GF-D8 (cell line): Measurements from ENCODE around the gene LBP.
A peak's percentile ranks its signal among the peaks of the same experiment; 100 is the strongest.
"Not testable (repeated sequence)": the region's sequence is repeated elsewhere in the genome, so short reads cannot be mapped to it uniquely, and the experiment has no call there.

Experiments used
- DNase-seq: peaks from one replicate; lab custom pipeline; 2025; lab: John Stamatoyannopoulos, UW

LBP gene, protein sequence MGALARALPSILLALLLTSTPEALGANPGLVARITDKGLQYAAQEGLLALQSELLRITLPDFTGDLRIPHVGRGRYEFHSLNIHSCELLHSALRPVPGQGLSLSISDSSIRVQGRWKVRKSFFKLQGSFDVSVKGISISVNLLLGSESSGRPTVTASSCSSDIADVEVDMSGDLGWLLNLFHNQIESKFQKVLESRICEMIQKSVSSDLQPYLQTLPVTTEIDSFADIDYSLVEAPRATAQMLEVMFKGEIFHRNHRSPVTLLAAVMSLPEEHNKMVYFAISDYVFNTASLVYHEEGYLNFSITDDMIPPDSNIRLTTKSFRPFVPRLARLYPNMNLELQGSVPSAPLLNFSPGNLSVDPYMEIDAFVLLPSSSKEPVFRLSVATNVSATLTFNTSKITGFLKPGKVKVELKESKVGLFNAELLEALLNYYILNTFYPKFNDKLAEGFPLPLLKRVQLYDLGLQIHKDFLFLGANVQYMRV

DNA sequence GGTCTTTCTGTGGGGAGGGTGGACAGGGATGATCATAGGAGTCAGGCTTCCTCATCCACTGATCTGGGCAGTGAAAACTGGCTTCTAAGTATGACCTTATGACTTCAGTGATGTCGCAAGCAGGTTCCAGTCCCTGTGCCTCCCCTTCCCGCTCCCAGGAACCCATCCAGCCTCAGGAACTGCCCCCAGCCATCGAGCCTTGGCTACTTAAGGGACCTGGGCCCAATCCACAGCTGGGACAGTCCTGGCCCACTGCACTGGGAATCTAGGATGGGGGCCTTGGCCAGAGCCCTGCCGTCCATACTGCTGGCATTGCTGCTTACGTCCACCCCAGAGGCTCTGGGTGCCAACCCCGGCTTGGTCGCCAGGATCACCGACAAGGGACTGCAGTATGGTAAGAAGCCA is at the start of gene LBP:
LBP (plus strand) TSS at position 236 of the 405 bp plus-strand sequence; CDS start at position 271, 35 bp downstream.
- DNase-seq, result no peak

DNA sequence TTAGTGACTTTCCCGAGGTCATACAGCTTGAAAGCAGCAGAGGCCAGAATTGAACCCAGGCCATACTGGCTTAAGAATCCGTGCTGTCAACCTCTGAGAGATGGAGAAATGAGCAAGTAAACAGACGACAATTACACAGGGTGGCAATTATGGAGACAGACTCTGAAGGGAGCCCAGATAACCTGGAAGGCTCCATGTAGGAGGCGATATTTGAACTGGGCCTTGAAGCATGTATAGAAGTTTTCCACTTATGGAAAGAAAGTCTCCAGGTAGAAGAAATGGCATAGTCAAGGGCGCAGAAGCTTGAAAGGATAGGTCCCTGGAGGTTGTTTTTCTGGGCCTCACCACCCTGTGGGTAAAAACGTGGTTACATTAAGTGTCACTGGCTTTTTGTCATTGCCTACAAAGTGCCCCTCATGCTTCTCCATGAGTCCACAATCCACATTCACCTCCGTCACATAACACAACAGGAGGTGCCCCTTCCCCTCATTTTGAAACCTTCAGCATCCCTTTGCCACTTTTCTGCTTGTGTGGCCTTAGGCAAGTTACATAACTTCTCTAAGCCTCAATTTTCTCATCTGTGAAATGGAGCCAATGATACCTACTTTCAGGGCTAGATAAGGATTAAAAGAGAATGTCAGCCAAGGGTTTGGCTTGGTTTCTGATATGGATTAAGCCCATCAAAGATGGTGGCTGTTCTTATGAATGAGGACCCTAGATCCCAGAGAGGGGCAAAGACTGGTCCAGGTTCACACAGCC is 48.2 kb upstream of the LBP start:
- no peak for DNase-seq

- DNase-seq, result peak; percentile 98
These were observed 47.5 kb upstream of the LBP start for GRCh38 chr20:38298768-38299288.

- no peak for DNase-seq
These were observed 46.3 kb upstream of the LBP start for GRCh38 chr20:38299963-38300362.

DNA sequence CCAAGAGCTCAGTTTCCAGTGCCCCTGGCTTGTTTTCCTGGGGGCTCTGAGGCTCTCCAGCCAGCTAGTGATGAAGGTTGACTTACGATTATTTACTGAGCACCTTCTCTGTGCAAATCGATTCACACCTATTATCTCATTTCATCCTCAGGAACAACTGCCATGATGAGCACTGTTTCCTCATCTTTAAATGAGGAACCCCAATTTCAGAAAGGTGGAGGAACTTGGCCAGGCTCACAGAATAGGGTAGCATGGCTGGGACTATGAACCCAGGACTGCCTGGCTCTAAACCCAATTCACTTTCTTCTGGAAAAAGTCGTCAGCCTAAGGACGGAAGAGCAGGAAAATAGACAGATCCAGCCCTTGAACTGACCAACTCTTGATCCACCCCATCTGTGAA is 45.8 kb upstream of the LBP start:
- DNase-seq, result no peak

DNA sequence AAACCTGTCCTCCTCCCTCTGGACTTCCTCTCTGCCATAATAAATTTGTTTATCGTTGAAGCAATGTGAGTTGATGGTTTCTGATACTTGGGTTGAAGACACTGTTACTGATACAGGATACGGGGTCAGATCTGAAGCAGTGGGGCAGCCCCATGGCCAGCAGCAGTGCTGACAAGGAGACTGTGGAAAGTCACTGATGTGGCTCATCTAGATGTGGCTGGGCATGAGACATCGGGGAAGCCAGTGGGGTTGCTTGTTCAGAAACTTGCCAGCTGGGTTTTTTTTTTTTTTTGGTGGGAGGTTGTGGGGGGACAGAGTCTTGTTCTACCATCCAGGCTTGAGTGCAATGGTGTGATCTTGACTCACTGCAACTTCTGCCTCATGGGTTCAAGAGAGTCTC is 45.0 kb upstream of the LBP start:
- no peak for DNase-seq

DNA sequence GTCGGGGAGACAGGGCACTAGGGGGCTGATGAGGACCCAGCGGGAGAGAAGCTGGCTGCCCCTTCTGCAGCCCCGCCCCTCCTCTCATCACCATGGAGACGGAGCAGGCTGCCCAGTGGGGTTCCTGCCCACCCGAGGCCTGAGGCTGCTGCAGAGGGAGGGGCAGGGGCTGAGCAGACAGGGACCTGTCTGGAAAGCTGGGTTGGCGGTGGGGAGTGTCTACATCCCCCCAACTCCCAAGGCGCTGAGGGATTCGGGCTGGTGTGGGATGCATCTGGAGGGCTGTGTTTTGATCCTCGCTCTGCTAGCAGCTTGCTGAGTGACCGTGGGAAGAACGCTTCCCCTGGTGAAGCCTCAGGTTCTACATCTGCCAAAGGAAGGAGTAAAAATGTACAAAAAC is 43.5 kb upstream of the LBP start:
- no peak for DNase-seq

GRCh38 chr20:38303908-38304379 is 42.3 kb upstream of the LBP start, which contains the start of gene BPI:
Gene BPI, plus strand, starts transcription at chr20:38304156. Its CDS starts 68 bp downstream, at chr20:38304224.
- peak; percentile 98 for DNase-seq

- DNase-seq, result peak; percentile 55
These were observed 41.3 kb upstream of the LBP start for GRCh38 chr20:38304845-38305447.

DNA sequence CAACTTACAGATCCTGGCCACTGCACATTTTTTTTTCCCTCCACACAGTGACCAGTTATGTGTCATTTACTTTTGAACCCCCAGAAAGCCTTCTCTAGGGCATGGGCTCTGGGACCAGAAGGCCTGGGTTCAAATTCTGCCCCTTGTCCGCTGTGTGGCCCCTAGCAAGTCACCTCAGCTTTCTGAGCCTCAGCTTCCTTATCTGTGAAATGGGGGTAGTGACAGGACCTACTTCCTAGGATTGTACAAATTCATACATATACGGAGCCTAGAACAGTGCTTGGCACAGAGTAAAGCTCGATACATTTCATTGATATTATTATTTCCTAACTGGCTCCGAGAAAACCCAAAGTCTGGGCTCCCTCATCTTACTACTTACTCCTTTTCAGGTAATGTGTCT is 40.7 kb upstream of the LBP start:
- no peak for DNase-seq

DNA sequence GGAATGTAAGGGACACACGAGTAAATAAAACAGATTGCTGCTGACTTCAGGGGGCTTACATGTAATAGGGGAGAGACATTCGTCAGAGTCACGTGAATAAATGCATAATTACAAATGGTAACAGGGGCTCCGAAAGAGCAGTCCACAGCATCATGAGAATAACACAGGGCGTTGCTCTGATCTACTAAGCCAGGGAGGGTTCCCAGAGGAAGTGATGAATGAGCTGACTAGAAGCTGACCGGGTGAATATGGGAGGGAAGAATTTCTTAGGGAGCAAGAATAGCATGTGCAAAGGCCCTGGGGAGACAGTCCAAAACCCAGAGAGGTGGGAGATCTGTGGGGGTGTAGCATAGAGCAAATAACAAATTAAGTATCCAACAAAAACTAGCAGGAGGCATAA is 39.9 kb upstream of the LBP start:
- DNase-seq, result no peak

DNA sequence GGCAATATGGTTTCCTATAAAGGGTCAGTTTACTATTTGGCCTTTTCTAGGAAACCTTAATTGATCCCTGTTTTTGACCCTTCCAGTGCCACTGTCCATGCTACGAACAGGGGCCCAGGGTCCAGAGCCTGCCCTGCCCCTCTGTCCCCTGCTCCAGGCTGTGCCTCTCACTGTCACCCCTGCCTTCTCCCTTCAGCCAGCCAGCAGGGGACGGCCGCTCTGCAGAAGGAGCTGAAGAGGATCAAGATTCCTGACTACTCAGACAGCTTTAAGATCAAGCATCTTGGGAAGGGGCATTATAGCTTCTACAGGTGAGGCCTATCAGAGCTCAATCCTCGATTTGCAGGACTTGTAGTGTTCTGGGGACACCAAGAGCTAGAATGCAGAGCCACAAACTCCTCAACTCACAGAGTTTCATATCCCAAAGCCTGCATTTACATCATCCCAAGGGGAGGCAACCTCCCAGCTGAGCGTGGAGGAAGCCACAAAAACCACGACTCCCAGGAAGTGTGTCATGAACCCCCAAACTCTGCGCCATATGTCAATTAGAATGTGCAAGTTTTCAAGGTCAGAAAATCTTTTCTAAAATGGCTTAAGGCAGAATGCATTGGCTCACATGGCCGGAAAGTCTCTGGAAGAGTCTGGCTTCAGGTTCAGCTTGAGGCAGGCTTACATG is 38.8 kb upstream of the LBP start:
- DNase-seq, result peak; percentile 72

- no peak for DNase-seq
These were observed 38.2 kb upstream of the LBP start for GRCh38 chr20:38308047-38308438.

- no peak for DNase-seq
These were observed 37.8 kb upstream of the LBP start for GRCh38 chr20:38308447-38308846.

GRCh38 chr20:38311091-38311490 is 35.2 kb upstream of the LBP start:
- DNase-seq, result no peak

DNA sequence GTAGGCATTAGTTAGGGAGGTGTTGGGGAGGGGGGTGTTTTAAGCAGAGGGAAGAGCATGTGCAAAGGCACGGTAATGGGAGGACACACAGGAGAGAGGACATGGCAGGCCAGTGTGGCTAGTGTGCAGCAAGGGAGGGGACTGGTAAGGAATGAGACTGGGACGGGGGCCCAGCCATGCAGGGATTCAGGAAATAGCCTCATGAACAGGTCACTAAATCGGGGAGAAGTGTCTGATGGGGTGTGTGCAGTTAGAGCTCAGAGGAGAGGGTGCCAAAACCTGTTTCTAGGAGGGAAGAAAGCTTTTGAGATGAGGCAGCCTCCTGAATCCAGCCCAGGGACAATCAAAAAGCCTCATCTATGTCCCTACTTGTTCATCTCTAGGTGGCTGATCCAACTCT is 34.8 kb upstream of the LBP start:
- DNase-seq, result no peak

GRCh38 chr20:38313676-38314075 is 32.6 kb upstream of the LBP start:
- DNase-seq, result no peak

GRCh38 chr20:38314350-38314749 is 31.9 kb upstream of the LBP start:
- DNase-seq, result not testable (repeated sequence)

GRCh38 chr20:38315290-38315966 is 30.9 kb upstream of the LBP start:
- no peak for DNase-seq

DNA sequence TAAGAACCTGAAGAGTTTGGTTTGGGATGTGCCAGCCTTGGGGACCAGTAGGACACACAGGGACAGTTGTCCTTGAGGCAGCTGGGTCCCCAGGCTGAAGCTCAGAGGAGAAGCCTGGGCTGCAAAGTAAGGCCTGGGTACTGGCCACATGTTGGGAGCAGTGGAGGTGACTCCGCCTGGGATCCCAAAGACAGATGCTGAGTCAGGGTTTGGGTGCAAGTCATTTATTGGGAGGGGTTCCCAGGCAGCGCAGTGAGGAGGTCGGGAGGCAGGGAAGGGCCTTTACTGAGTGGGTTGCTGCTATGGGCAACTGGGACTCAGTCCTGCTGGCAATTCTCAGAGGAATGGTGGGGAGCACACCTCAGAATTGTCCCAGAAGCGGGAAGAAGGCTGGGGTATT is 29.9 kb upstream of the LBP start:
- DNase-seq, result no peak

DNA sequence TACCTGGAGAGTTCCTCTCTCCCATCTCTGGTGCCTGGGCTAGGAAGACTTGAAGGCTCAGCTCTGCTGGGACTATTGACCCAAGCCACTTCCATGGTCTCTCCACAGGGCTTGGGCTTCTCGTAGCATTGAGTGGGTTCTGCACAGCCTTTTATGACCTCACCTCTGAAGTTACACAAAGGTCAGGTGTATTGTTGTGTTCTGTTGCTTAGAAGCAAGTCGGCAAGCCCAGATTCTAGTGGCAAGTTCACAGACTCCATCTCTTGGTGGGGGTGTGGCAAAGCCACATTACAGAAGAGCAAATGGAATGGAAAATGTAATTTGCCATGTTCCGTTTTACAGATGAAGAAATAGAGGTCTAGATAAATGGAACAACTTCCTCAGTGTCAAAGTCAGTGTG is 28.9 kb upstream of the LBP start:
- no peak for DNase-seq
